HUDEP-2 (cell line): Measurements from ENCODE around the gene DOK6.
"Not testable (repeated sequence)": the region's sequence is repeated elsewhere in the genome, so short reads cannot be mapped to it uniquely, and the experiment has no call there.

Experiments
- DNase-seq, 76 experiments: peaks; one replicate each; lab custom pipeline; 2025; ENCODE audit not compliant: unreplicated experiment in 76 of 76; lab: John Stamatoyannopoulos, UW

The DOK6 gene

DNA sequence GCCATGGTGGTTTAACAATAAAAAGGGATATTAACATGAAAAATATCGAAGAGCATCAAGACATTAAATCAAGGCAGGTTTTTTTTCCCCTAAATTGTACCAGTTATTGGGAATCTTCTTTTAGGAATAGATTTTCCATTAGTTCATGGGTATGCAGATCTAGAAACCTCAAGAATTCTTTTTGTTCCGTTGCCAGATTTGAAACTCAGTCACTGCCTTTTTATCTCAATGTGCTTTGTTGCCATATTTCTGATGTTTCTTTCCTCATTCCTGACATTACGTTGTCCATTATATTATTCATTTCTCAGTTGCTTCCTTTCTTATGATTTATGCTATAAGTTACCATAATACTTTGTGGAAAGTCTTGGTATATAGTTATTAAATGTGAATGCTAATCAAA lies 384.8 kb downstream of the DOK6 start:
- no peak for DNase-seq

DNA sequence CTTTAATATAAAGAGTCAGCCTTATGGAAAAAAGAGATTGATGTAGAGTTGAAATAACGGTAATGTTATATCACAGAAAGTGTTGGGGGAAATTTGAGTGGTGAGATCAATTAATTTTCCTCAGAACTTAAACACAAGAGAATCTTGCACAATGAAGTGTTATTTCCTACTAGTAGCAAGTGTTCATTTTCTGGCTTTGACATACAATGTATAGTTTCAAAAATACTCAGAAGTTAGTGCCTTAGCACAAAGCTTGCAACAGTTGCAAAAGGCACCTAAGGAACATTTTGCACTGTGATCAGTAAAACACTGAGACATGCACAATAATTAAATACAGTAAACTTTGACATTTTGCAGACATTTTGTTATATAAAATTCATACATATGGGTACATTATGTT lies 385.7 kb downstream of the DOK6 start:
- DNase-seq, result no peak

DNA sequence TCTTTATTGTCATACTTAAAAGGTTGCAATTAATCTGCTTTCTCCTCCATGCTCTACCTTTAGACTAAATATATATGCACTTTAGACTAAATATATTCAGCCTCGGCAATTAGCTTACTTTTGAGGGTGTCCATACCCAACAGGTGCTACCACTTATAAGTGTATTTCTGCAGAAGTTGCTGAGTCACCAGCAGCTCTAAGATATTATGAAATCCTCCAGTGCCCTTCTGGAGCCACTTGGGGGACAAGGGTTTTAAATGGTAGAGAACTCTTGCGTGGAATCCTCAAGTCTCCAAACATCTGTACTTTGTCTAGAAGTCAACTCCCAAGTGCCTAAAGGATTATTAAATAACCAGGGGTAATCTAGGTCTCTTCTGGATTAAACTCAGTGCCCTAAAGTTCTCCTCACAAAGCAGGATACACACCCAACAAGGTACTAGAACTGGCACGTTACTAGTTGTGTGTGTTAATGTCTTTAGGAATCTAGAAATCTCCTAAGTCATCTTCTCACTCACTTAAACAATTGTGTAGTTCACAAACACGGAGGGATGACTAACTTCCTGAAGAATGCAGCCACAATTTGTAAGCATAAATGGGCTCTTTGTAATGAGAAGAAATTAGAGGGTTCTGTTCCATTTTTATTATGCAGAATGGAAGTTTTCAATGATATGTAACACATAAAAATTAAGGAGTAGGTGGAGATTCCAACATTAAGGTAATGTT lies 387.3 kb downstream of the DOK6 start:
- no peak for DNase-seq

DNA sequence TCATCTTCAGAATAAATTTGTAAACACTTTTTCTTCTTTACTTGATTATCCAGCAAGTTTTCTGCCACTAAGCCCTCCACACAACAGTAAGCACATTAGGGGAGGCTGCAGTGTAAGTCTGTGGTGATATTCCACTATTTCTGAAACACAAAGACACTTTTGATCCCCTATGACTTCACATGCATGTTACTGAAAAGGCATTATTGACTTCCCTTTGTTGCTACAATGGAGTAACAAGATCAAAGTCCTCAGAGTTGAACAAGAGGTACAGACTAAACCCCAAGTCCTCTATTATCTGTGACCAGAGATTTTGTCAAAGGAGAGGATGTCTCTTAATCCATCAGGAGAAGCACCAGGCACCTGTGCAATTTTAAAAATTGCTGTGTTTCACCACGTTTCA lies 389.1 kb downstream of the DOK6 start:
- DNase-seq, result no peak

DNA sequence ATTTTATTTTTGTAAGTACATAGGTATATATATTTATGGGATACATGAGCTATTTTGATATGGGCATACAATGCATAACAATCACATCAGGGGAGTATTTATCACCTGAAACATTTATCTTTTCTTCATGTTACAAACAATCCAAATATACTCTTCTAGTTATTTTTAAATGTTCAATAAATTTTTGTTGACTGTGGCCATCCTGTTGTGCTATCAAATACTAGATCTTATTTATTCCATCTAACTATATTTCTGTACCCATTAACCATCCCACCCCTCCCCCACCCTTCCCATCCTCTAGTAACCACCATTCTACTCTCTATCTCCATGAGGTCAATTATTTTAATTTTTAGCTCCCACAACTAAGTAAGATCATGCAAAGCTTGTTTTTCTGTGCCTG lies 390.0 kb downstream of the DOK6 start:
- DNase-seq, result no peak

DNA sequence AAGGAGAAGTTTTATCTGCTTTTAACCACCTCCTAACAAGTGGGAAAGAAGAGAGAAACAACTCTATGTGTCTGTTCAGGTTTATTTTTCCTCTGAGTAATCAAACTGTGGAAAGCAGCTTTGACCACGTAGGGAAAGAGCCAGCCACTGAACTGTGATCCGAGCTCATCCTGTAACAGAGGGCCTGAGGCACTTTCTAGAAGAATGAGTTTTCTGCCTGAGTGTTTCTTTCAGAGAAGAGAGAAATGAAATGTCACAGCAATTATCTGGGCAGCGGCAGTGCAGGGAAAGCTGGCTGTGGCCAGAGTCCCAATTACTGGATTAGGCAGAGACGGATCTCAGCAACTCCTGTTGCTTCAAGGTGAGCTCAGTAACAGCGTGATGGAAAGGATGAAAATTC lies 395.1 kb downstream of the DOK6 start:
- no peak for DNase-seq

DNA sequence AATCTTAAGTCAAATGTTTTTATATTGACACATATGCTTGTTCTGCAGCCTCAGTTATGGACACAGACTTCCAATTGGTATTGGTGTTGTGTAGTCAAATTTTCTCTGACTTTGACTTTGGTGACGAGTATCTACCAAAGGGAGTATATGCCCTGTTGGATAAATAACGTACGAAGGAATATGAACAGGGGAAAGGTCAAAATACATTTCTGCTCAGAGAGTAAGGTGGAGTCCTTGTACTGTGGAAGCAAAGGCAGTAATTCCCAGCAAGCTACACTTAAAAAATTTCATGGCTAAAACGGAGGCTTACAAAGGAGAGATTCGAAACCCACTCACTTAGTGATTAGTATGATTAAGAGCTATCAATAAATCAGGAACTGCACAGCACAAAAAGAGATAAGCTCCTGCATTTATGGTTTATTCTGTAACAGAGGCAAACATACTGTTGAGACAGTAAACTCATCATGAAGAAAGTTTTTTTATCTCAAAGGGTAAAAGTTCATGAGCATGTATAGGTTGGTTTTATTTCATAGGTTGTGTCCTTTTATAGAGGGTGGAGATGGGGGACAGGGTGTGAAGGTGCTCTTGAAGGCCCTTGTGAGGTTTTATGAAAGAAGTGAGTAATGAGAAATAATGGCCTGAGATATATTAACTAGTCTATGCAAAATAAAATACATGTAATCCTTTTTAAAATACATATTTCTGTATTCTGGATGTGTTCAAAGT lies 404.3 kb downstream of the DOK6 start:
- DNase-seq, result no peak

DNA sequence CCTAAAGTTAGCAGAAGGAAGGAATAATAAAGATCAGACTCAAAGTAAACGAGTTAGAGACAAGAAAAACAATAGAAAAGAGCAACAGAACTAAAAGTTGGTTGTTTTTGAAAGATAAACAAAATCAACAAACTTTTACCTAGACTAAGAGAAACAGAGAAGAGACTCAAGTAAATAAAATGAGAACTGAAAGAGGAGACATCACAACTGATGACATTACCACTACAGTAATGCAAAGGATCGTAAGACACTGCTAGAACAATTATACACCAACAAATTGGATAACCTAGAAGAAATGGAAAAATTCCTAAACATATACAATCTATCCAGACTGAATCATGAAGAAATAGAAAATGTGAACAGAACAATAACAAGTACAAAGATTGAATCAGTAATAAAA lies 407.7 kb downstream of the DOK6 start:
- DNase-seq, result no peak

DNA sequence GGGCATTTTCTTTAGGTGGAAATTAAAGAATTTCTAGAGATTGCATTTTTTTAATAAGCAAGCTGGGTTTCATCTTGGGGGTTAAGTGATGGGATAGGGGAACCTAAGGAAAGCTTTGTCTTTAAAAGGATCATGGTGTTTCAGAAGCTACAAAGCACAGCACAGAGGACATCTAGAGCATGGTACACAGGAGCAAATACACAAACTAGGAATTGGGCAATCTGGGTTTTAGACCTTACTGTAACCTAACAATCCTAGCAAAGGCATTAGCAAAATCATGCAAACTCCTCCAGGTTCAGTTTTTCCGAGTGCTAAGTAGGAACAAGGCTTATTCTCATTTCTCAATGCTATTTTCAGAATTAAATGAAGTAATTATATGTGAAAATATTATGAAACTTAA lies 412.9 kb downstream of the DOK6 start:
- no peak for DNase-seq

DNA sequence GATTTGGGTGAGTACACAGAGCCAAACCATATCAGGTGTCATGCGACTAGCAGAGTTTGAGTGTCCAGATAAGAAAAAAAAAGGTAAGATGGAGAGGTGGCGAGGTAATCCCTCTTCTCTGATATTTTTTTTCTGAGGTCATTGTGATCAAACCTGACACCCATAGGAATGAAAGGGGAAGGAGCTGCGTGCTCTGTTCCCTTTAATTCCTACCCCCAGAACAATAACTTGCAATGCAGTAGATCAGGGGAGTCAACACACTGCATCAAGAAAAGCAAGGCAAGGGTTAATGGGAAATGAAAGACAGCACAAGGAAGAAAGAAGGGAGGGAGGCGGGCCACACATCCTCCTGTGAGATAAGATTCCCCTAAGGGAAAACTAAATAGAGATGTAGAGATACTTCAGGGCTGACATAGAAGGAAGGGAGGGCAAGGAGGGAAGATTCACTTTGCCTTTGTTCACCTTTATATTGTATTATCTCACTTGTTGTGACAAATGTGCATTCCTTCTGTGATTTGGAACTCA lies 414.2 kb downstream of the DOK6 start:
- DNase-seq, result no peak

DNA sequence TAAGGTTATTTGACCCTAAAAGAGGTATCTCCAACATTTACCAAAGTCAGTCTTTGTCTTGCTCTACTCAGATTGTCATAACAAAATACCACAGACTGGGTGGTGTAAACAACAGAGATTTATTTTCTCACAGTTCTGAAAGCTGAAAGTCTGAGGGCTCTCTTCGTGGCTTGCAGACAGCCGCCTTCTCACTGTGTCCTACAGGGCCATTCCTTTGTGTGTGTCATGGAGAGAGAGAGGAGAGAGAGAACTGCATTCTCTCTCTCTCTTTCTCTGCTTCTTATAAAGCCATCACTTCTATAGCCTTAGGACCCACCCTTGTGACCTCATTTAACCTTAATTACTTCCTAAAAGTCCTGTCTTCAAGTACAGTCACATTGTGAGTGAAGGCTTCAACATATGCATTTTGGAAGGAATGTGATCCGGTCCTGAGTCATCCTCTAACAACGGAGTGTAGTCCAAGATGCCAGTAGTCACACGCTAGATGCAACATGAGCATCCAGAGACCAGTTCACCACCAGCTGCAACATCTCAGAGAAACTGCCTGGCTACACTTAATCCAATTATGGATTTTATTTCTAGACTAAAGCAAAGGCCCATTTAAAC lies 416.8 kb downstream of the DOK6 start:
- no peak for DNase-seq

DNA sequence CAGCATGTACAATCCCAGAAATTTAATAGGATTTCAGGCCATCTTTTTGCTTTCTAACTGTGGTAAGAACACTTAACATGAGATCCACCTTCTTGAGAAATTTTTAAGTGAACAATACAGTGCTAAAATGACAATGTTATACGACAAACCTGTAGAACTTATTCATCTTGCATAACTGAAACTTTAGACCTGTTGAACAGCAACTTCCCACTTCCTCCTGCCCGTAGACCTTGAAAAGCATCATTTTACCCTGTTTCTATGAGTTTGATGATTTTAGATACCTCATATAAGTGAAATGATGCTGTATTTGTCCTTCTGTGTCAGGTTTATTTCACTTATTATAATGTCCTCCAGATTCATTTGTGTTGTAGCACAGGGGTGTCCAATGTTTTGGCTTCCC lies 418.8 kb downstream of the DOK6 start:
- no peak for DNase-seq

DNA sequence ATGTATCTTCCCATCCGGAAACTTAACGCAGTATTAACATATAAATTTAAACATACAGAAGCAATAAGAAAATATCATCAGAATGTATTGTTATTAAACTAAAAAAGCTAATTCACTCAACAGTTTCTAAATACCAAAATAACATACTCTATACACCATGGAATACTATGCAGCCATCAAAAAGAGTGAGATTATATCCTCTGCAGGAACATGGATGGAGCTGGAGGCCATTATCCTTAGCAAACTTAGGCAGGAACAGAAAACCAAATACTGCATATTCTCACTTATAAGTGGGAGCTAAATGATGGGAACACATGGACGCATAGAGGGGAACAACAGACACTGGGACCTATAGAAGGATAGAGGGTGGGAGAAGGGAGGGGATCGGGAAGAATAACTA lies 419.9 kb downstream of the DOK6 start:
- DNase-seq, result no peak

DNA sequence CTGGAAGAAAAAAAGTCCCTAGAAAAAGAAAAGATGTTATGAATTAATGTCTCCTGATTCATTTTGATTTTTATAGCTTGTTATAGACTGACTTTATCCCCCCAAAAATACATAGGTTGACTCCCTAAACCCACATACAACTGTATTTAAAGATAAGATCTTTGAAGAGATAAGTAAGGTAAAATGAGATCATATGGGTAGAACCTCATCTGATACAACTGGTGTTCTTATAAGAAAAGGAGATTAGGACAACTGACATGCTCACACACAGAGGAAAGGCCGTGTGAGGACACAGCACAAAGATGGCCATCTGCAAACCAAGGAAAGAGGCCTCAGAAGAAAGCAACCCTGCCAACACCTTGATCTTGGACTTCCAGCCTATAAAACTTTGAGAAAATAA lies 429.5 kb downstream of the DOK6 start:
- peak in 36 of 76 experiments; percentile 0 to 71 (median 23) for DNase-seq

DNA sequence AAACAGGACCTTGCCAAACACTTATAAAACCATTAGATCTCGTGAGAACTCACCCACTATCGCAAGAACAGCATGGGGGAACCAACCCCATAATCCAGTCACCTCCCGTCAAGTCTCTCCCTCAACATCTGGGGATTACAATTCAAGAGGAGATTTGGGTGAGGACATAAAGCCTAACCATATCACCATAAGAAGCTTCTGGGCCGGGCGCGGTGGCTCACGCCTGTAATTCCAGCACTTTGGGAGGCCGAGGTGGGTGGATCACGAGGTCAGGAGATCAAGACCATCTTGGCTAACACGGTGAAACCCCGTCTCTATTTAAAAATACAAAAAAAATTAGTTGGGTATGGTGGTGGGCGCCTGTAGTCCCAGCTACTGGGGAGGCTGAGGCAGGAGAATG lies 434.3 kb downstream of the DOK6 start:
- DNase-seq, result not testable (repeated sequence)

DNA sequence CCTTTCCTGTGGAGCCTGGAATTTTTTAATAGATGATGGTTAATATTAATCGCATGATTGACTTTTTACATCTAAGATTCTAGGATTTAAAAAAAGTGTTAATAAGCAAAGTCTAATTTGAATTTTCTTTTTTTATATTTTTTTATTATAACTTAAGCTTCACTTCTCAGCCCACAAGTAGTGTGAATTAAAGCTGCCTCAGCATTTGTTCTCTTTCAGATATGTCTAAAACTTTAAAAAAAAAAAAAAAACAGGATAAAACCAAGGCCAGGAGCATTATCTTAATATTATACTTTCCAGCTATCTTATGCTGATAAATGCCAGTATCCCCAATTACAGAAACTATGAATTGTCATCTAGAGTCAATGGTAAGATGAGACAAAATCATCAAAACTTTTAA lies 437.3 kb downstream of the DOK6 start:
- no peak for DNase-seq

DNA sequence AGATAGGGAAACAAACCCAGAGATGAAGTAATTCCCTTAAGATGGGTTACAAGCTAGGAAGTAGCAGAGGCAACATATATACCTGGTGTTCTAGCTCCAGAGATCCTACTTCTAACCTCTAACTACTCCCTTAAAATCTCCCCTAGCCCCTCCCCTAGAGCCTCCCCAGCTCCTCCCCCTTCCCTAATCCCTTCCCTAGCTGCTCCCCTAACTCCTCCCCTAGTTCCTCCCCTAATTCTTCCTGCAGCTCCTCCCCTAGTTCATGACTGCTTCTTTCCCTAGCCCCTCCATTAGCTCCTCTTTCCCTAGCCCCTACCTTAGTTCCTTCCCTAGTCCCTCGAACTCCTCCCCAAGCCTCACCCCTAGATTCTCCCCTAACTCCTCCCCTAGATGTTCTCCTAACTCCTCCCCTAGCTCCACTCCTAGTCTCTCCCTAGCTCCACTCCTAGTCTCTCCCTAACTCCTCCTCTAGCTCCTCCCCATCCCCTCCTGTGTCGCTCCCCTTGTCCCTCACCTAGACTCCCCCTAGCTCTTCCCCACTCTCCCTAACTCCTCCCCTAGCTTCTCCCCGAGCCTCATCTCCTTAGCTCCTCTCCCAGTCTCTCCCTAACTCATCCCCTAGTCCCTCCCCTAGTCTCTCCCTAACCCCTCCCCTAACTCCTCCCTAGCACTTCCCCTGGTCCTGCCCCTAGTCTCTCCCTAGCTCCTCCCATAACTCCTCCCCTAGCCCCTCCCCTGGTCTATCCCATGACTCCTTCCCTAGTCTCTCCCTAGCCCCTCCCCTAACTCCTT lies 438.1 kb downstream of the DOK6 start:
- peak in 47 of 76 experiments; percentile 1 to 69 (median 35) for DNase-seq

DNA sequence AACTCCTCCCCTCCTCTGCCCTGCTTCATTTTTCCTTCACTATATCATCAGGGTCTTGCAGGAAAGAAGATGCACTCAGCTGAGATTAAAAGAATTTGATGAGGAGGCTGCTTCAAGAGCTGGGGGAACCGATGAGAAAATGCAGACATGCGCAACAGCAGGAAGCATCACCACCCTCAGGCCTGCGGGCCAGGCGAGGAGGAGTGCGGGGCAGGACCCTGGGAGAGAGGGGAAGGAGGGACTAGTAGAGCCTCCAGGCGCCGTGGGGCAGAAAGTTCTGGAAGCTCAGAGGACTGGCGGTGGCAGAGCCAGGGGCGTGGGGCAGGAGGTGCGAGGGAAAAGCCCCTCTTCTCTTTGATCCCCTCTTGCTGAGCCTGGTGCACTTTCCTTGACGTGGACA lies 438.8 kb downstream of the DOK6 start:
- DNase-seq, result no peak

DNA sequence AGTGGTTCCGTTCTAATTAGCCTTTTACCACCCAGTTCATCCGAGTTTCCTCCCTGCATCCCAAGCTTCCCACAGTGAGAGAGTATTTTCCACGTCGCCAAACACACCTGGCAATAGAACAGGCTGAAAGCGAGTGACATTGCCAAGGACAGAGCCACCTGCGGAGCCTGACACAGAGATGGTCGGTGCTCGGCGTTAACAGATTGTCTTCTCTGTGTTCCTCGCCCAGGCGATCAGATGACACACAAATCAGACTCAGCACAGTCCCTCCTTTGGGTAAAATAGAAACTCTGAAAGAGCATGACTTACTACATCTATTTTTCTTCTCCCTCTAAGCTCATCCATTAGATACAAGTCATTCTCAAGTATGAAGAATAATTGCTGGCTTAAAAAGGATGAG lies 439.3 kb downstream of the DOK6 start:
- DNase-seq, result no peak

DNA sequence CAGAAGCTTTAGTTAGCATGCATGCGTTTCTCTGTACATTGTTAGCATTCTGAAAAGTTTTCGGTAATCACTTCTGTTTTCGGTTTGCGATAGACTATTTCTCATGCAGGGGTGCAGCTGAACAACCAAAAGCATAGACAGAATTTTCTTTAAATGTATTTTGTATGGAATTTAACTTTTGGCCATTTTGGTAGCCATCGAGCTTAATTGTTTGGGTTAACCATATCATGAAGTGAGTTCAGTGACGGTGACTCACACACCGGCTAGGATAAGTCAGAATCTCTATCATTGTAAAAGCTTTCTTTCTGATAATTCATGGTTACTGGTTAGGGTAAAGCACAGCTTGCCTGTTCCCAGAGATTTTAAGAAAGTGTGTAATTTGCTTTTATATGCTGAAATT lies 439.8 kb downstream of the DOK6 start:
- no peak for DNase-seq

DNA sequence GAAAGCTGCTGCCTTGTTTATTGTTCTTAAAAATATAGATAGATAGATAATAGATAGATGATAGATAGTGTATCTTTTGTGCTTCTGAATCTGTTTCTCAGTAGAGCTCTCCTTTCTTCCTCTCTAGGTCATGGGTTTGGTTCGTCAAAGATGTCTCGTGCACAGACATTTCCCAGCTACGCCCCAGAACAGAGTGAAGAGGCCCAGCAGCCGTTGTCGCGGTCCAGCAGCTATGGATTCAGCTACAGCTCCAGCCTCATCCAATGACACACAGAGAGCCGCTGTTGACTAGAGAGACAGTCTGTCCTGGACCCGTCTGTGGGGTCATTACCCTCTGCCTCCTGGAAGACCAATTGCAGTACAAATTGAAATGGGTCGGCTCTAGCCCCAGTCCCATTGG lies 440.4 kb downstream of the DOK6 start:
- DNase-seq, result no peak
